Tibial nerve (tissue), 4 donors: ENCODE measurements around the gene SMPD1.

ENCODE experiments used
- CTCF ChIP-seq, 5 experiments: fragments of 200-600 bp in 3 of 5; fragments of 450-650 bp in 2 of 5; sonication (generic) in 3 of 5; IDR thresholded peaks; one replicate each; pipeline ENCODE4 v1.5.1; 2016 to 2019; ENCODE audit warnings: antibody characterized with exemption in 5 of 5, mild to moderate bottlenecking in 3 of 5, moderate library complexity in 2 of 5
- EP300 ChIP-seq, 2 donors: sonication (generic); formaldehyde crosslinking; IDR thresholded peaks; one replicate each; pipeline ENCODE4 v1.6.1; 2017; ENCODE audit warnings: antibody characterized with exemption in 2 of 2, mild to moderate bottlenecking in 1 of 2
- POLR2A ChIP-seq, 2 donors: fragments of 450-650 bp; IDR thresholded peaks; one replicate each; pipeline ENCODE4 v1.6.1; 2017; ENCODE audit warnings: antibody characterized with exemption in 2 of 2, mild to moderate bottlenecking in 2 of 2, moderate library complexity in 2 of 2

- TF ChIP-seq CTCF (IDR thresholded peaks at IDR 0.05): no peak
- TF ChIP-seq POLR2A (IDR thresholded peaks at IDR 0.05): no peak
- no peak for TF ChIP-seq EP300 (IDR thresholded peaks at IDR 0.05)
These were observed 15.6 kb downstream of the SMPD1 start for GRCh38 chr11:6405846-6406245.
